Dendritic cell treated with granulocyte-macrophage colony-stimulating factor and Interleukin-4, amounts not matched to agents 40 ng/mL and 50 ng/mL, for 4 days (primary cell): ENCODE data around the gene KRTAP19-6.
"Not testable (repeated sequence)": the region's sequence is repeated elsewhere in the genome, so short reads cannot be mapped to it uniquely, and the experiment has no call there.

ENCODE experiments used
- H3K27ac Mint-ChIP-seq: one replicate; pipeline ENCODE4 v1.8.0; 2022; ENCODE audit warnings: mild to moderate bottlenecking, mixed read lengths
- H3K27me3 Mint-ChIP-seq: one replicate; pipeline ENCODE4 v1.8.0; 2022; ENCODE audit warnings: mild to moderate bottlenecking, mixed read lengths
- H3K36me3 Mint-ChIP-seq: one replicate; pipeline ENCODE4 v1.8.0; 2022; ENCODE audit warnings: low read depth, mixed read lengths
- H3K4me1 Mint-ChIP-seq: one replicate; pipeline ENCODE4 v1.8.0; 2022; ENCODE audit warnings: low read depth, mixed read lengths
- H3K4me3 Mint-ChIP-seq: one replicate; pipeline ENCODE4 v1.8.0; 2022; ENCODE audit warnings: mild to moderate bottlenecking, moderate library complexity, mixed read lengths
- H3K9me3 Mint-ChIP-seq: one replicate; pipeline ENCODE4 v1.8.0; 2022; ENCODE audit warnings: mixed read lengths
- intact Hi-C: fragments of 100-400 bp; cut with micrococcal nuclease; formaldehyde crosslinking; loops from one replicate; pipeline ENCODE4 v1.15.0; 2022

KRTAP19-6 gene

DNA sequence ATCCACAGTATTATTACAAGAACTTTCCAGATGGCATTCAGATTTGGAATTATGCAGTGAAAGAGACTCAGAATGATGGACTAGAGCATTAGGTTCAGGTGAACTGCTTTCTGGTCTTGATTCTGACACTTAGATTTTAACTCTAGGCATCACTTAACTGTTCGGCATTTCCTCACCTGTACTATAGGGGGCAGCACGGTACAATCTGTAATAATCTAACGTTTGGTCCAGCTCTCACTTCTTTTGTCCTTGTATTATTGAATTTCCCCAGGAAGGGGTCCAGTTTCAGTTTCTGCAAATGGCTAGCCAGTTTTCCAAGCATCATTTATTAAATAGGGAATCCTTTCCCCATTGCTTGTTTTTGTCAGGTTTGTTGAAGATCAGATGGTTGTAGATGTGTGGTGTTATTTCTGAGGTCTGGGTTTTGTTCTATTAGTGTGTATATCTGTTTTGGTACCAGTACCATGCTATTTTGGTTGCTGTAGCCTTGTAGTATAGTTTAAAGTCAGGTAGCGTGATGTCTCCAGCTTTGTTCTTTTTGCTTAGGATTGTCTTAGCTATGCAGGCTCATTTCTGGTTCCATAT, 36.0 kb downstream of the KRTAP19-6 start:
- H3K9me3 Mint-ChIP-seq = peaks cover 23% of the 10 kb centered on the region
- H3K36me3 Mint-ChIP-seq, H3K27me3 Mint-ChIP-seq, H3K4me3 Mint-ChIP-seq, H3K27ac Mint-ChIP-seq, H3K4me1 Mint-ChIP-seq, intact Hi-C loops: not testable (repeated sequence)

DNA sequence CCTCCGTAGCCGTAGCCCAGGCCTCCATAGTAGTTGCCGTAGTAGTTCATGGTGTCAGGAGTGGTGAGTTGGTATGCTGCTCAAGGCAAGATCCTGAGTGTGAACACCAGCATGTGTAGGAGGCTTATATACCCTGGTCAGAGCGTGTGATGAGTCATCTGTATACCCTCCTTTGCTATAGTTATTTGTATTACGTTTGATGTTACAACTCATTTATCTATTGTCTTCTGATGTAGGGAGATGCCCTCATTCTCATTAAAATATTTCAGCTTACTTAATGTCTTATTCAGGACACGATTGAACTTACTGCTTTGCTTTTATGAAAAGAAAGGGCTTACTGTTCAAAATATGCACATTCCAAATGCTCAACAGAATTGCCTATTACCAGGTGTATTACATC, 39.6 kb downstream of the KRTAP19-6 start, which contains the start of gene KRTAP19-5:
KRTAP19-5 (minus strand) TSS at position 101 of the 400 bp plus-strand sequence; CDS start at position 50, 51 bp downstream.
- Mint-ChIP-seq H3K36me3 (no peaks in the 10 kb centered on the region), H3K4me1 (no peaks in the 10 kb centered on the region), H3K27ac (no peak within 1 kb of the TSS), H3K4me3 (no peak within 1 kb of the TSS), H3K9me3 (peaks cover 15% of the 10 kb centered on the region), H3K27me3 (no peaks in the 10 kb centered on the region)
- intact Hi-C loops = no loop called here

DNA sequence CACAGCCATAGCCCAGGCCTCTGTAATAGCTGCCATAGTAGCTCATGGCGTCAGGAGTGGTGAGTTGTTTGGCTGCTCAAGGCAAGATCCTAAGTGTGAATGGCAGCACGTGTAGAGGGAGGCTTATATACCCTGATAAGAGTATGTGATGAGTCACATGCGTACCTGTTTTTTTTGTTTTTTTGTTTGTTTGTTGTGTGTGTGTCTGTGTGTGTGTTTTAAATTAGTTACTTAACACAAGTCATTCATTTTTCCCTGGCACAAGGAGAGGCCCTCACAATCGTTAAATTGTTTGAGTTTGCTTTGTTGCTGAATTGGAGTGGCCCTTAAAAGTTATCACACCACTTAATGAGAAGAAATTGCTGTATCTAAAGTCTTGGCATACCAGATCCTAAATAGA, 44.6 kb downstream of the KRTAP19-6 start, which contains the start of gene KRTAP19-4:
KRTAP19-4 (minus strand) TSS at position 101 of the 400 bp plus-strand sequence; CDS start at position 46, 55 bp downstream.
- Mint-ChIP-seq H3K9me3 (peaks cover 5% of the 10 kb centered on the region), H3K27me3 (no peaks in the 10 kb centered on the region), H3K36me3 (no peaks in the 10 kb centered on the region), H3K4me3 (no peak within 1 kb of the TSS), H3K4me1 (no peaks in the 10 kb centered on the region), H3K27ac (no peak within 1 kb of the TSS)
- intact Hi-C loops = no loop called here

DNA sequence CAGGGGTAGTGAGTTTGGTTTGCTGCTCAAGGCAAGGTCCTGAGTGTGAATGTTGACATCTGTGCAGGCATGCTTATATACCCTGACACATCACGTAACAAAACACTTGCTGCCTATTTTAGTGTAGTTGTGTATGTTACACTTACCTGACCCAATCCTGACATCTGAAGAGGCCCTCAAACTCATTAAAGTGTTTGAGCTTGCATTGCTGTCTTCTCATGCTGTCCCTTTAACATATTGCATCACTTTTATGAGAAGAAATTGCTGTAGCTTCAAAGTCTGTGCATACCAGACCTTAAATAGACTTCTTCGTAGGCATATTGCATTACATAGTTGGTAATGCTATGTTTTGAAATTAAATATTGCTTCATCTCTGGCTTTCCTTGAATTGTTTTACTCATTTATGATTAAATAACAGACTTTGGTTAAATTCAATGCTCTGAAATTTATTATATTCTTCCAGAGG, 49.7 kb downstream of the KRTAP19-6 start, which contains the start of gene KRTAP19-3:
KRTAP19-3 (minus strand) TSS at position 51 of the 466 bp plus-strand sequence. CDS start 56 bp downstream, outside the sequence.
- H3K4me1 Mint-ChIP-seq = no peaks in the 10 kb centered on the region
- no peak within 1 kb of the TSS for H3K4me3 Mint-ChIP-seq
- no peaks in the 10 kb centered on the region for H3K36me3 Mint-ChIP-seq
- H3K9me3 Mint-ChIP-seq = peaks cover under 1% of the 10 kb centered on the region
- intact Hi-C loops = no loop called here
- no peaks in the 10 kb centered on the region for H3K27me3 Mint-ChIP-seq
- no peak within 1 kb of the TSS for H3K27ac Mint-ChIP-seq
